SK-N-SH treated with all-trans-retinoic acid at 6 μM for 48 hours (cell line): Measurements from ENCODE around the gene RET.
A peak's percentile ranks its signal among the peaks of the same experiment; 100 is the strongest.

Experiments used
- ATAC-seq: fragments of 200-7000 bp; cut with Tn5 transposase; 3 replicates; pipeline ENCODE4 v1.9.1; 2020; ENCODE audit warnings: mild to moderate bottlenecking, moderate library complexity
- ARNTL ChIP-seq: fragments of 450-650 bp; formaldehyde crosslinking; IDR thresholded peaks from 2 replicates; pipeline ENCODE4 v1.5.0; 2020; ENCODE audit warnings: low read depth, mild to moderate bottlenecking, moderate library complexity, borderline replicate concordance
- BACH2 ChIP-seq: fragments of 250-450 bp; sonication (Bioruptor Pico); IDR thresholded peaks from 2 replicates; pipeline ENCODE4 v1.9.0; 2021; ENCODE audit warnings: mild to moderate bottlenecking, borderline replicate concordance
- CREB5 ChIP-seq: fragments of 250-450 bp; sonication (Bioruptor Pico); IDR thresholded peaks from 2 replicates; pipeline ENCODE4 v1.5.1; 2020; ENCODE audit warnings: low read depth, mild to moderate bottlenecking, moderate library complexity
- CSDC2 ChIP-seq: fragments of 250-450 bp; sonication (Bioruptor Pico); IDR thresholded peaks from 2 replicates; pipeline ENCODE4 v1.5.0; 2020; ENCODE audit warnings: mild to moderate bottlenecking, moderate library complexity
- ESRRG ChIP-seq: fragments of 250-450 bp; sonication (Bioruptor Pico); IDR thresholded peaks from 2 replicates; pipeline ENCODE4 v1.6.1; 2021; ENCODE audit warnings: mild to moderate bottlenecking
- GLIS3 ChIP-seq: fragments of 250-450 bp; sonication (Bioruptor Pico); IDR thresholded peaks from 2 replicates; pipeline ENCODE4 v1.5.0; 2020; ENCODE audit warnings: mild to moderate bottlenecking, moderate library complexity
- ISL1 ChIP-seq: fragments of 250-450 bp; sonication (Bioruptor Pico); IDR thresholded peaks from 2 replicates; pipeline ENCODE4 v2.1.2; 2022; ENCODE audit warnings: mild to moderate bottlenecking, moderate library complexity
- OSR1 ChIP-seq: fragments of 250-450 bp; sonication (Bioruptor Pico); IDR thresholded peaks from 2 replicates; pipeline ENCODE4 v1.8.0; 2022; ENCODE audit warnings: moderate library complexity, mild to moderate bottlenecking, inconsistent platforms
- PPARA ChIP-seq: fragments of 250-450 bp; sonication (Bioruptor Pico); IDR thresholded peaks from 2 replicates; pipeline ENCODE4 v1.5.0; 2020; ENCODE audit warnings: mild to moderate bottlenecking, borderline replicate concordance
- RARB ChIP-seq: fragments of 250-450 bp; sonication (Bioruptor Pico); IDR thresholded peaks from 2 replicates; pipeline ENCODE4 v1.8.0; 2021; ENCODE audit warnings: mild to moderate bottlenecking, moderate library complexity
- SNAI2 ChIP-seq: fragments of 250-450 bp; sonication (Bioruptor Pico); IDR thresholded peaks from 2 replicates; pipeline ENCODE4 v1.5.0; 2020; ENCODE audit warnings: mild to moderate bottlenecking, moderate library complexity
- TCF4 ChIP-seq: fragments of 250-450 bp; sonication (Bioruptor Pico); IDR thresholded peaks from 2 replicates; pipeline ENCODE4 v1.8.0; 2021; ENCODE audit warnings: mild to moderate bottlenecking, moderate library complexity, borderline replicate concordance
- TOX ChIP-seq: fragments of 250-450 bp; sonication (Bioruptor Pico); IDR thresholded peaks from 2 replicates; pipeline ENCODE4 v1.8.0; 2021; ENCODE audit warnings: mild to moderate bottlenecking, moderate library complexity, borderline replicate concordance
- ZFP3 ChIP-seq: fragments of 250-450 bp; sonication (Bioruptor Pico); IDR thresholded peaks from 2 replicates; pipeline ENCODE4 v1.5.0; 2020; ENCODE audit warnings: mild to moderate bottlenecking, moderate library complexity
- ZFP30 ChIP-seq: fragments of 450-650 bp; formaldehyde crosslinking; IDR thresholded peaks from 2 replicates; pipeline ENCODE4 v1.5.0; 2022; ENCODE audit warnings: mild to moderate bottlenecking, moderate library complexity
- ZNF565 ChIP-seq: fragments of 450-650 bp; formaldehyde crosslinking; conservative IDR thresholded peaks from 2 replicates; pipeline ENCODE4 v1.5.0; 2020; ENCODE audit warnings: low read depth, mild to moderate bottlenecking, moderate library complexity
- ZNF70 ChIP-seq: fragments of 450-650 bp; formaldehyde crosslinking; IDR thresholded peaks from 2 replicates; pipeline ENCODE4 v1.5.0; 2020; ENCODE audit warnings: mild to moderate bottlenecking, moderate library complexity
- ZNF8 ChIP-seq: fragments of 450-650 bp; formaldehyde crosslinking; IDR thresholded peaks from 2 replicates; pipeline ENCODE4 v1.5.0; 2020; ENCODE audit warnings: mild to moderate bottlenecking, moderate library complexity
- TF ChIP-seq, protein P1 (sequence below): fragments of 250-450 bp; sonication (Bioruptor Pico); IDR thresholded peaks from 2 replicates; pipeline ENCODE4 v1.8.0; 2020; ENCODE audit warnings: mild to moderate bottlenecking, moderate library complexity, borderline replicate concordance
- TF ChIP-seq, protein P2 (sequence below): fragments of 250-450 bp; sonication (Bioruptor Pico); IDR thresholded peaks from 2 replicates; pipeline ENCODE4 v1.5.0; 2020; ENCODE audit warnings: mild to moderate bottlenecking, moderate library complexity
- TF ChIP-seq, protein P3 (sequence below): fragments of 250-450 bp; sonication (Bioruptor Pico); IDR thresholded peaks from 2 replicates; pipeline ENCODE4 v1.5.1; 2021; ENCODE audit warnings: mild to moderate bottlenecking, moderate library complexity
- TF ChIP-seq, protein P4 (sequence below): fragments of 250-450 bp; sonication (Bioruptor Pico); IDR thresholded peaks from 2 replicates; pipeline ENCODE4 v1.8.0; 2021; ENCODE audit warnings: low read depth, mild to moderate bottlenecking, moderate library complexity, borderline replicate concordance

Gene RET

DNA sequence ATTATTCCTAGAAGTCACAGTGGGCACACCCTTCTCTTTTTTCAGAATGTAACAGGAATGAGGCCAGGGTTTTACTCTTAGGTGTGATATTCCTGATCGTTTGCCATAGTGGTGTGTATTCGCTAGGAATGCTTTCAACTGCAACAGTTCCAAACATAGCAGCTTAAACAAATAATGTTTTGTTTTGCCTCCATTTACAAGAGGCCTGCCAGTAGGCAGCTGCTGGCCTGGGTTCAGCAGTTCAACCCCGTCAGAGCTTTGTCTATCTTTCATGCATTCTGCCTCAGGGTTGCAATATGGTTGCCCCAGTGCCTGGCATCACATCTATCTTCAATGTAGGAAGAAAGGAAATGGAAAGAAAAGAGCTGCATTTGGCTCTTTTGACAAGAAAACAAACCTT is 21.7 kb upstream of the RET start (continued):
- TF ChIP-seq RARB: no peak
- no peak for TF ChIP-seq PPARA (CRISPR knock-in tag)

DNA sequence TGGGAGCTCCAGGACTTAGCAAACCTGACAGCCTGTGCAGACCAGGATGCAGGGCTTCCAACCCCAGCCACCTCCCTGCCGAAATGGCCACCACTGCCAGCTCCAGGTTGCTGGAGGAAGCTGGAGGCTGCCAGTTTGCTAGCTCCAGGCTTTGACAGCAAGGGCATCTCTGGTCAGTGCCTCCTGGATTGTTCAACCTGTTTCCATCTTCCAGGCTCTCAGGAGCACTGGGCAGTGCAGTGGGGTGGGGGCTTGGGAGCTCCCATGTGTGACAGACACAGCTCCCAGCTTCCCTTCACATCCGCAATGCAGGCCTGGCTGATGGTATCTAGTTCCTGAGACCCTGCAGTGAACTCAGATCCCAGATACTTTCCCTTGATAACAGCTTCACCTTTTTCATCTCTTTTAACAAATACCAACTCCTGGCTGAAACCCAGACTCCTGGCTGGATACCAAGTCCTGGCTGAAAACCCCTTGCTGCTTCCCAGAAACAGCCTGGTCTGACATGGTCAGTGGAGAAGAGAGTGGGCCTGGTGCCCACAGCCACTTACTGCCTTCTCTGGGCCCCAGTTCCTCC is 20.8 kb upstream of the RET start:
- TF ChIP-seq TCF4 (CRISPR knock-in tag): peak; percentile 97
- TF ChIP-seq PPARA (CRISPR knock-in tag): no peak; the same call in 1 of the 2 replicates
- no peak for TF ChIP-seq ESRRG (CRISPR knock-in tag)
- TF ChIP-seq GLIS3 (CRISPR knock-in tag): no peak; the same call in 1 of the 2 replicates
- TF ChIP-seq TOX (CRISPR knock-in tag): no peak
- no peak; the same call in 1 of the 2 replicates for TF ChIP-seq CREB5 (CRISPR knock-in tag)
- TF ChIP-seq ZNF70 (CRISPR knock-in tag): peak; percentile 60
- TF ChIP-seq, protein P1, sequence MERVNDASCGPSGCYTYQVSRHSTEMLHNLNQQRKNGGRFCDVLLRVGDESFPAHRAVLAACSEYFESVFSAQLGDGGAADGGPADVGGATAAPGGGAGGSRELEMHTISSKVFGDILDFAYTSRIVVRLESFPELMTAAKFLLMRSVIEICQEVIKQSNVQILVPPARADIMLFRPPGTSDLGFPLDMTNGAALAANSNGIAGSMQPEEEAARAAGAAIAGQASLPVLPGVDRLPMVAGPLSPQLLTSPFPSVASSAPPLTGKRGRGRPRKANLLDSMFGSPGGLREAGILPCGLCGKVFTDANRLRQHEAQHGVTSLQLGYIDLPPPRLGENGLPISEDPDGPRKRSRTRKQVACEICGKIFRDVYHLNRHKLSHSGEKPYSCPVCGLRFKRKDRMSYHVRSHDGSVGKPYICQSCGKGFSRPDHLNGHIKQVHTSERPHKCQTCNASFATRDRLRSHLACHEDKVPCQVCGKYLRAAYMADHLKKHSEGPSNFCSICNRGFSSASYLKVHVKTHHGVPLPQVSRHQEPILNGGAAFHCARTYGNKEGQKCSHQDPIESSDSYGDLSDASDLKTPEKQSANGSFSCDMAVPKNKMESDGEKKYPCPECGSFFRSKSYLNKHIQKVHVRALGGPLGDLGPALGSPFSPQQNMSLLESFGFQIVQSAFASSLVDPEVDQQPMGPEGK: no peak
- TF ChIP-seq ISL1 (CRISPR knock-in tag): peak; percentile 45
- 0 out of 2 replicates have a peak, but pooled peaks have one; percentile 1 for TF ChIP-seq ARNTL (CRISPR knock-in tag)
- no peak for TF ChIP-seq OSR1 (CRISPR knock-in tag)
- no peak for TF ChIP-seq BACH2 (CRISPR knock-in tag)
- TF ChIP-seq ZFP3: peak; percentile 5; the same call in 1 of the 2 replicates
- TF ChIP-seq ZNF8 (CRISPR knock-in tag): 0 out of 2 replicates have a peak, but pooled peaks have one; percentile 11
- TF ChIP-seq, protein P2, sequence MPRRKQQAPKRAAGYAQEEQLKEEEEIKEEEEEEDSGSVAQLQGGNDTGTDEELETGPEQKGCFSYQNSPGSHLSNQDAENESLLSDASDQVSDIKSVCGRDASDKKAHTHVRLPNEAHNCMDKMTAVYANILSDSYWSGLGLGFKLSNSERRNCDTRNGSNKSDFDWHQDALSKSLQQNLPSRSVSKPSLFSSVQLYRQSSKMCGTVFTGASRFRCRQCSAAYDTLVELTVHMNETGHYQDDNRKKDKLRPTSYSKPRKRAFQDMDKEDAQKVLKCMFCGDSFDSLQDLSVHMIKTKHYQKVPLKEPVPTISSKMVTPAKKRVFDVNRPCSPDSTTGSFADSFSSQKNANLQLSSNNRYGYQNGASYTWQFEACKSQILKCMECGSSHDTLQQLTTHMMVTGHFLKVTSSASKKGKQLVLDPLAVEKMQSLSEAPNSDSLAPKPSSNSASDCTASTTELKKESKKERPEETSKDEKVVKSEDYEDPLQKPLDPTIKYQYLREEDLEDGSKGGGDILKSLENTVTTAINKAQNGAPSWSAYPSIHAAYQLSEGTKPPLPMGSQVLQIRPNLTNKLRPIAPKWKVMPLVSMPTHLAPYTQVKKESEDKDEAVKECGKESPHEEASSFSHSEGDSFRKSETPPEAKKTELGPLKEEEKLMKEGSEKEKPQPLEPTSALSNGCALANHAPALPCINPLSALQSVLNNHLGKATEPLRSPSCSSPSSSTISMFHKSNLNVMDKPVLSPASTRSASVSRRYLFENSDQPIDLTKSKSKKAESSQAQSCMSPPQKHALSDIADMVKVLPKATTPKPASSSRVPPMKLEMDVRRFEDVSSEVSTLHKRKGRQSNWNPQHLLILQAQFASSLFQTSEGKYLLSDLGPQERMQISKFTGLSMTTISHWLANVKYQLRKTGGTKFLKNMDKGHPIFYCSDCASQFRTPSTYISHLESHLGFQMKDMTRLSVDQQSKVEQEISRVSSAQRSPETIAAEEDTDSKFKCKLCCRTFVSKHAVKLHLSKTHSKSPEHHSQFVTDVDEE (CRISPR knock-in tag): peak; percentile 95
- TF ChIP-seq CSDC2 (CRISPR knock-in tag): no peak
- TF ChIP-seq ZNF565 (CRISPR knock-in tag): peak; percentile 61; the same call in 1 of the 2 replicates
- TF ChIP-seq SNAI2 (CRISPR knock-in tag): peak; percentile 85; the same call in 1 of the 2 replicates
- TF ChIP-seq, protein P3, sequence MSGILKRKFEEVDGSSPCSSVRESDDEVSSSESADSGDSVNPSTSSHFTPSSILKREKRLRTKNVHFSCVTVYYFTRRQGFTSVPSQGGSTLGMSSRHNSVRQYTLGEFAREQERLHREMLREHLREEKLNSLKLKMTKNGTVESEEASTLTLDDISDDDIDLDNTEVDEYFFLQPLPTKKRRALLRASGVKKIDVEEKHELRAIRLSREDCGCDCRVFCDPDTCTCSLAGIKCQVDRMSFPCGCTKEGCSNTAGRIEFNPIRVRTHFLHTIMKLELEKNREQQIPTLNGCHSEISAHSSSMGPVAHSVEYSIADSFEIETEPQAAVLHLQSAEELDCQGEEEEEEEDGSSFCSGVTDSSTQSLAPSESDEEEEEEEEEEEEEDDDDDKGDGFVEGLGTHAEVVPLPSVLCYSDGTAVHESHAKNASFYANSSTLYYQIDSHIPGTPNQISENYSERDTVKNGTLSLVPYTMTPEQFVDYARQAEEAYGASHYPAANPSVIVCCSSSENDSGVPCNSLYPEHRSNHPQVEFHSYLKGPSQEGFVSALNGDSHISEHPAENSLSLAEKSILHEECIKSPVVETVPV (CRISPR knock-in tag): 0 out of 2 replicates have a peak, but pooled peaks have one; percentile 37
- no peak for TF ChIP-seq ZFP30 (CRISPR knock-in tag)
- TF ChIP-seq, protein P4, sequence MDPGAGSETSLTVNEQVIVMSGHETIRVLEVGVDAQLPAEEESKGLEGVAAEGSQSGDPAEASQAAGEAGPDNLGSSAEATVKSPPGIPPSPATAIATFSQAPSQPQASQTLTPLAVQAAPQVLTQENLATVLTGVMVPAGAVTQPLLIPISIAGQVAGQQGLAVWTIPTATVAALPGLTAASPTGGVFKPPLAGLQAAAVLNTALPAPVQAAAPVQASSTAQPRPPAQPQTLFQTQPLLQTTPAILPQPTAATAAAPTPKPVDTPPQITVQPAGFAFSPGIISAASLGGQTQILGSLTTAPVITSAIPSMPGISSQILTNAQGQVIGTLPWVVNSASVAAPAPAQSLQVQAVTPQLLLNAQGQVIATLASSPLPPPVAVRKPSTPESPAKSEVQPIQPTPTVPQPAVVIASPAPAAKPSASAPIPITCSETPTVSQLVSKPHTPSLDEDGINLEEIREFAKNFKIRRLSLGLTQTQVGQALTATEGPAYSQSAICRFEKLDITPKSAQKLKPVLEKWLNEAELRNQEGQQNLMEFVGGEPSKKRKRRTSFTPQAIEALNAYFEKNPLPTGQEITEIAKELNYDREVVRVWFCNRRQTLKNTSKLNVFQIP (CRISPR knock-in tag): no peak
- no peak for TF ChIP-seq RARB
- ATAC-seq: peak; percentile 66

- TF ChIP-seq, protein P1: no peak
- TF ChIP-seq ZNF565 (CRISPR knock-in tag): peak; percentile 78
- no peak; the same call in 2 of the 3 replicates for ATAC-seq
These were observed 20.3 kb upstream of the RET start for GRCh38 chr10:43056568-43057011.
